Thoracic aorta (tissue), 2 donors: ENCODE data around the gene MSANTD2. TPM values are rescaled to one million over a fixed set of nuclear protein-coding genes. Genes with fewer than 3 reads are reported as not detected.

Source experiments
- ATAC-seq: fragments of 150-250 bp; one replicate; pipeline ENCODE4 v1.8.0; 2017; ENCODE audit warnings: low read depth; ENCODE audit not compliant: insufficient number of reproducible peaks, low FRiP score
- DNase-seq: peaks from one replicate; pipeline ENCODE4 v3.0.0-alpha.2; 2020; ENCODE audit warnings: low spot score
- H3K27ac ChIP-seq, 2 donors: fragments of 200-600 bp; sonication (generic); 1 replicate in 1 of 2; 2 replicates in 1 of 2; pipeline ENCODE4 v1.5.1; 2016; ENCODE audit warnings: mild to moderate bottlenecking in 2 of 2, moderate library complexity in 2 of 2
- H3K27me3 ChIP-seq: fragments of 200-600 bp; sonication (generic); replicated peaks from 2 replicates; pipeline ENCODE4 v1.6.0; 2016; ENCODE audit warnings: mild to moderate bottlenecking; ENCODE audit not compliant: insufficient read depth
- H3K36me3 ChIP-seq: fragments of 200-600 bp; sonication (generic); one replicate; pipeline ENCODE4 v1.5.1; 2016
- H3K4me1 ChIP-seq, 2 donors: fragments of 200-600 bp; sonication (generic); 1 replicate in 1 of 2; 2 replicates in 1 of 2; pipeline versions ENCODE4 v1.5.1 to v1.6.0; 2016; ENCODE audit warnings: low read depth in 2 of 2, mild to moderate bottlenecking in 1 of 2; ENCODE audit not compliant: control insufficient read depth in 1 of 2
- H3K4me3 ChIP-seq: fragments of 200-600 bp; sonication (generic); 2 replicates; pipeline ENCODE4 v1.5.1; 2016; ENCODE audit warnings: mild to moderate bottlenecking
- H3K9me3 ChIP-seq: fragments of 200-600 bp; sonication (generic); 2 replicates; pipeline ENCODE4 v1.5.1; 2016
- total RNA-seq, 2 donors: library from RNA; depleted of rRNA; stranded (reverse); fragments of >200 nt; gene quantifications; one replicate each; pipeline versions ENCODE4 v1.1.0 to v1.2.3, GENCODE V29; 2016
- TF ChIP-seq, protein P1 (sequence below): fragments of 200-600 bp; sonication (generic); IDR thresholded peaks from one replicate; pipeline ENCODE4 v1.5.1; 2019; ENCODE audit warnings: antibody characterized with exemption

Gene MSANTD2
- total RNA-seq, 2 donors from 2014 or later, result 16.4 to 29.4 TPM

GRCh38 chr11:124838805-124839127 lies 38.6 kb upstream of the MSANTD2 start:
- ATAC-seq (no peak), DNase-seq (no peak)
- H3K27me3 ChIP-seq, result peaks cover 41% of the 10 kb centered on the region
- H3K36me3 ChIP-seq, result no peaks in the 10 kb centered on the region
- H3K27ac ChIP-seq, result no peak overlapping the region
- H3K9me3 ChIP-seq, result no peaks in the 10 kb centered on the region
- TF ChIP-seq, protein P1, sequence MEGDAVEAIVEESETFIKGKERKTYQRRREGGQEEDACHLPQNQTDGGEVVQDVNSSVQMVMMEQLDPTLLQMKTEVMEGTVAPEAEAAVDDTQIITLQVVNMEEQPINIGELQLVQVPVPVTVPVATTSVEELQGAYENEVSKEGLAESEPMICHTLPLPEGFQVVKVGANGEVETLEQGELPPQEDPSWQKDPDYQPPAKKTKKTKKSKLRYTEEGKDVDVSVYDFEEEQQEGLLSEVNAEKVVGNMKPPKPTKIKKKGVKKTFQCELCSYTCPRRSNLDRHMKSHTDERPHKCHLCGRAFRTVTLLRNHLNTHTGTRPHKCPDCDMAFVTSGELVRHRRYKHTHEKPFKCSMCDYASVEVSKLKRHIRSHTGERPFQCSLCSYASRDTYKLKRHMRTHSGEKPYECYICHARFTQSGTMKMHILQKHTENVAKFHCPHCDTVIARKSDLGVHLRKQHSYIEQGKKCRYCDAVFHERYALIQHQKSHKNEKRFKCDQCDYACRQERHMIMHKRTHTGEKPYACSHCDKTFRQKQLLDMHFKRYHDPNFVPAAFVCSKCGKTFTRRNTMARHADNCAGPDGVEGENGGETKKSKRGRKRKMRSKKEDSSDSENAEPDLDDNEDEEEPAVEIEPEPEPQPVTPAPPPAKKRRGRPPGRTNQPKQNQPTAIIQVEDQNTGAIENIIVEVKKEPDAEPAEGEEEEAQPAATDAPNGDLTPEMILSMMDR, result no peak
- H3K4me1 ChIP-seq, result peaks cover 9 to 30% of the 10 kb centered on the region in 2 donors
- peak overlapping the region; percentile 65 for H3K4me3 ChIP-seq

DNA sequence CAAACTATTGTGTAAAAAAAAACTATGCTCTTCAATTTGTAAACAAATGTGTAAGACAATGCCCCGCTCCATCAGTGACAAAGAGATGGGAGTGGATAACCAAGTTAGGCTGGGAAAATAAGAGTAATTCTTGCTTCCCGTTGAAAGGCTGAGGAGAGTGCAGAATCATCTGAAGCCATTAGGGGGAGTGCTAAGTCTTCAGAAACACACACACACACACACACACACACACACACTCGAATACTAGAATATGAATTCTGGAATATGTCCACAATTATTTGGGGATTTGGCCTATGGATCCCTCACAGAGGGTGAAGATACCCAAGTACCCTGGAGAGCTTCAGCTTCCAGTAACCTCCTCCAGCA lies 37.3 kb upstream of the MSANTD2 start:
- peak overlapping the region in 1 of 2 donors; percentile 70 for H3K27ac ChIP-seq
- DNase-seq, result no peak
- H3K27me3 ChIP-seq, result peaks cover 35% of the 10 kb centered on the region

DNA sequence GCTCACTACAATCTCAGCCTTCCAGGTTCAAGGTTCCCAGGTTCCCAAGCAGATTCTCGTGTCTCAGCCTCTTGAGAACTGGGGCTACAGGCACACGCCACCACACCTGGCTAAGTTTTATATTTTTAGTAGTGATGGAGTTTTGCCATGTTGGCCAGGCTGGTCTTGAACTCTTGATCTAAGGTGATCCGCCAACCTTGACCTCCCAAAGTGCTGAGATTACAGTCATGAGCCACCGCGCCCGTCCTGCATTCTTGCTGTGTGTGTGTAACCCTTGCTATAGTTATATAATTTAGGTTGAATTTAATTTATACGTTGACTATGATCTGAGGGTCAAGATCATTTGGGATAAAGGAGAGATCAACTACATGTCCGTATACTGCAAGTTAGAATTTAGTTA lies 35.7 kb upstream of the MSANTD2 start:
- H3K4me3 ChIP-seq, result peak overlapping the region; percentile 67
- no peaks in the 10 kb centered on the region for H3K36me3 ChIP-seq
- no peaks in the 10 kb centered on the region for H3K9me3 ChIP-seq
- peak overlapping the region; percentile 64 to 70 for H3K27ac ChIP-seq
- peaks cover 9 to 23% of the 10 kb centered on the region in 2 donors for H3K4me1 ChIP-seq
- H3K27me3 ChIP-seq, result peaks cover 19% of the 10 kb centered on the region
- ATAC-seq (no peak), DNase-seq (no peak)
- TF ChIP-seq, protein P1, result no peak

More for the DNA sequence above, 37.3 kb upstream of the MSANTD2 start:
- H3K9me3 ChIP-seq, result no peaks in the 10 kb centered on the region
- ATAC-seq, result peak; percentile 66
- TF ChIP-seq, protein P1, result no peak
- no peak overlapping the region for H3K4me3 ChIP-seq
- H3K36me3 ChIP-seq, result no peaks in the 10 kb centered on the region
- H3K4me1 ChIP-seq, result peaks cover 9 to 23% of the 10 kb centered on the region in 2 donors

GRCh38 chr11:124834526-124835180 lies 34.4 kb upstream of the MSANTD2 start:
- TF ChIP-seq, protein P1, result no peak
- H3K27me3 ChIP-seq, result peaks cover 9% of the 10 kb centered on the region
- H3K27ac ChIP-seq, result no peak overlapping the region
- no peak overlapping the region for H3K4me3 ChIP-seq
- ATAC-seq, result no peak
- no peaks in the 10 kb centered on the region for H3K9me3 ChIP-seq
- DNase-seq, result no peak
- no peaks in the 10 kb centered on the region for H3K36me3 ChIP-seq
- peaks cover 9 to 16% of the 10 kb centered on the region in 2 donors for H3K4me1 ChIP-seq

DNA sequence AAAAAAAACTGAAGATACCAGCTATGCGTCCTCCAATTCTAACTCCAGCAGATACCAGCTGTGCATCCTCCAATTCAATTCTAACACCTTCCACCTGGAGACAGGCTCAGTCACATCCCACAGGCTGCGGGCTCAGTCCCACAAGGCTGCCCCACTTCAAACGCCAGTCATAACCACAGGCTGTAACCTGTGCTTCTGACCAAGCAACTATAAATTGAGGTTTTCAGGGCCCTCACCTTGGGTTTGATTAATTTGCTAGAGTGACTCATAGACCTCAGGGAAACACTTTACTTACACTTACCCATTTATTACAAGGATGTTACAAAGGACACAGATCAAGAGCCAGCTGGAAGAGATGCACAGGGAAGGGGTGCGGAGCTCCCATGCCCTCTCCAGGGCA lies 32.4 kb upstream of the MSANTD2 start:
- no peak for ATAC-seq
- no peaks in the 10 kb centered on the region for H3K27me3 ChIP-seq
- H3K27ac ChIP-seq, result no peak overlapping the region
- H3K4me3 ChIP-seq, result no peak overlapping the region
- peaks cover 4 to 9% of the 10 kb centered on the region in 2 donors for H3K4me1 ChIP-seq
- H3K36me3 ChIP-seq, result no peaks in the 10 kb centered on the region
- no peak for DNase-seq
- H3K9me3 ChIP-seq, result no peaks in the 10 kb centered on the region
- TF ChIP-seq, protein P1, result no peak
